Bladder microvascular endothelial cell (primary cell): ENCODE data around the gene EML6. TPM values are rescaled to one million over a fixed set of nuclear protein-coding genes. Genes with fewer than 3 reads are reported as not detected.

Experiments used
- total RNA-seq: library from RNA; depleted of rRNA; stranded (reverse); fragments of >200 nt; gene quantifications from 2 replicates; pipeline ENCODE4 v1.2.3, GENCODE V29; 2014

The EML6 gene
- total RNA-seq, result 0.13 and 0.16 TPM in 2 replicates

GRCh38 chr2:54723131-54723995 lies at the start of gene EML6:
EML6 (plus strand) TSS chr2:54723662; CDS start chr2:54725062, 1,400 bp downstream.

